ENCODE results near the gene CEL. TPM values are rescaled to one million over a fixed set of nuclear protein-coding genes. Genes with fewer than 3 reads are reported as not detected.
A peak's percentile ranks its signal among the peaks of the same experiment; 100 is the strongest.

CEL gene
- total RNA-seq, 1 donor from 2014 or later: 2.0 TPM

GRCh38 chr9:133114886-133115603 is 53.3 kb downstream of the CEL start:
- no peak for DNase-seq (ENCODE audit: low spot score)
- intact Hi-C loops (cut with micrococcal nuclease): loop anchor here (1.0 to 5.0 kb wide), 3 partner anchors 18 to 83 kb away; partner anchors contain the start of gene GTF3C5

DNA sequence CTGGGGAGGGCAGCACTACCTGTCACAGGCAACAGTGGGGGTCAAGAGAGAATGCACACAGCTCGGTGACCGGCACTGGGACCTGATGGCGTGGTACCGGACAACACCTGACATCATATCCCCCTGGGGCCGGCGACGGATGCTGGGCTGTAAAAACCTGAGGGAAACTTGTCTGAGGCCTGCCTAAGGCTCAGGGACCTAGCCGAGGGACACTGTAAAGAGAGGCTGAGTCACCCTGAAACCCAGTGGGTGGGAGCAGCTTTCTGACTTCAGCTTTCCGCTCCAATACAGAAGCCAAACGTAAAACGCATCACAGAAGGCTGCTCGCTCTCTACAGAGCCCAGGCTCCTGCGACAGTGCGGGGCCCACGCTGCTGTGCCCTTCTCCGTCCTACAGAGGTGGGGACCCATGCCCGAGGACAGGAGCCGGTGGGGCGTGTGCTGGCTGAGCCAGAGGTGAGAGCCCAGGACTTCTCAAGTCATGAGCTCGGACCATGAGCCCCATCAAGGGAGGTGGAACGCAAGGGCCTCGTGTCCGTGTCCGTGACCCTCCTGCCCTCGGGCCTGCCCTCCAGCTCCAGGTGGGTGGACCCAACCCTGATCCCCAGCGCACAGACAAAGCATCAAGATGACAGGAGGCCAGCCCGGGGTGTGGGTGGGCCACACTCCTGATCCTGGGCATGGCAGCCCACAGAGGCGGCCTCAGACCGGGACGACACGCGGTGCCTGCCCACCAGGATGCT is 54.0 kb downstream of the CEL start:
- Mint-ChIP-seq H3K9me3 (no peaks in the 10 kb centered on the region), H3K27ac (peak overlapping the region; percentile 93), H3K4me1 (ENCODE audit: low read depth) (peaks cover 31% of the 10 kb centered on the region), H3K27me3 (ENCODE audit: low read depth) (no peaks in the 10 kb centered on the region), H3K4me3 (ENCODE audit: low read depth) (peak overlapping the region; percentile 54), H3K36me3 (ENCODE audit: low read depth) (peaks cover 10% of the 10 kb centered on the region)
- peak; percentile 65 for DNase-seq (ENCODE audit: low spot score)
- intact Hi-C loops (cut with micrococcal nuclease): loop anchor here (1.0 kb wide), 2 partner anchors 18 to 34 kb away; no protein-coding TSS in a partner anchor

More at GRCh38 chr9:133114886-133115603, 53.3 kb downstream of the CEL start:
- peak overlapping the region; percentile 39 for H3K4me3 Mint-ChIP-seq (ENCODE audit: low read depth)
- peaks cover 31% of the 10 kb centered on the region for H3K4me1 Mint-ChIP-seq (ENCODE audit: low read depth)
- H3K9me3 Mint-ChIP-seq: no peaks in the 10 kb centered on the region
- H3K27me3 Mint-ChIP-seq (ENCODE audit: low read depth): no peaks in the 10 kb centered on the region
- peaks cover 15% of the 10 kb centered on the region for H3K36me3 Mint-ChIP-seq (ENCODE audit: low read depth)
- peak overlapping the region; percentile 93 for H3K27ac Mint-ChIP-seq

DNA sequence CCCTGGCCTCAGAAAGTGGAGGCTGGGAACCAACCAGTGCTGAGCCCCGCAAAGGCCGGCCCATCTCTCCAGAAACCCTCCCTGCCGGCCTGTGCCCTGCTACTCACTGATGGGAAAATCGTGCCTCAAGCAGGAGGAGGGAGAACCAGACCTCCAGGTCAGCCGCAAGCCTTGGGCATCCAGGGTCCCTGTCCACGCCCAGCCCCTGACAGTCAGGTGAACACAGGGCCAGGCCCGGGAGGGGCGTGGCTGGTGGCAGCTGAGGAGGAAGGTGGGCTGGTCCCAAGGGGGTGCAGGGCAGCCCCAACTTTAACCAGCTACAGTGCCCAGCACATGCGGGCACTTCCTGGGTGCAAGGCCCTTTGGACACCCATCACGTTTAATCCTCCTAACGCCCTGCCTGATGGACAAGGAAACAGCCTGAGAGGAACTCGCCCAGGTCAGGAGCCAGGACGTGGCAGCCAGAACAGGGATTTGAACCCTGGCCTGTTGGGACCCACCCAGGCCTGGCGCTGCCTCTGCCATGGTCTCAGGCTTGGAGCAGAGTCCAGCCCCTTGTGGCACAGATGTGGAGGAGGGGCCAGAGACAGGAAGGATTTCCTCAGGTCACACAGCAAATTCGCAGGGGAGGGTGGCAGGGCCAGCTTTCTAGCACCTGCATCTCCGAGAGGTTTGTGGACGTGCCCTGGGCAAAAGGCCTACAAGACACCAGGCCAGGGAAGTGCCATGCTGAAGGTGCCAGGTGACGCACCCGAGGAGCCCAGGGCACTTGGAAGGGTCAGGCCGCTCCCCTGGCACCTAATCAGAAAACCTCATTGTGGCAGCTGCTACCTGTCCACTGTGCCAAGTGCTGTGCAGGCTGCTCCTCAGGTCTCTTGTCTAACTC is 54.8 kb downstream of the CEL start:
- no peak overlapping the region for H3K4me3 Mint-ChIP-seq (ENCODE audit: low read depth)
- H3K27ac Mint-ChIP-seq: peak overlapping the region; percentile 75
- no peak for DNase-seq (ENCODE audit: low spot score)
- intact Hi-C loops (cut with micrococcal nuclease): no loop called here
- H3K36me3 Mint-ChIP-seq (ENCODE audit: low read depth): peaks cover 10% of the 10 kb centered on the region
- H3K27me3 Mint-ChIP-seq (ENCODE audit: low read depth): no peaks in the 10 kb centered on the region
- H3K9me3 Mint-ChIP-seq: no peaks in the 10 kb centered on the region
- H3K4me1 Mint-ChIP-seq (ENCODE audit: low read depth): peaks cover 35% of the 10 kb centered on the region

DNA sequence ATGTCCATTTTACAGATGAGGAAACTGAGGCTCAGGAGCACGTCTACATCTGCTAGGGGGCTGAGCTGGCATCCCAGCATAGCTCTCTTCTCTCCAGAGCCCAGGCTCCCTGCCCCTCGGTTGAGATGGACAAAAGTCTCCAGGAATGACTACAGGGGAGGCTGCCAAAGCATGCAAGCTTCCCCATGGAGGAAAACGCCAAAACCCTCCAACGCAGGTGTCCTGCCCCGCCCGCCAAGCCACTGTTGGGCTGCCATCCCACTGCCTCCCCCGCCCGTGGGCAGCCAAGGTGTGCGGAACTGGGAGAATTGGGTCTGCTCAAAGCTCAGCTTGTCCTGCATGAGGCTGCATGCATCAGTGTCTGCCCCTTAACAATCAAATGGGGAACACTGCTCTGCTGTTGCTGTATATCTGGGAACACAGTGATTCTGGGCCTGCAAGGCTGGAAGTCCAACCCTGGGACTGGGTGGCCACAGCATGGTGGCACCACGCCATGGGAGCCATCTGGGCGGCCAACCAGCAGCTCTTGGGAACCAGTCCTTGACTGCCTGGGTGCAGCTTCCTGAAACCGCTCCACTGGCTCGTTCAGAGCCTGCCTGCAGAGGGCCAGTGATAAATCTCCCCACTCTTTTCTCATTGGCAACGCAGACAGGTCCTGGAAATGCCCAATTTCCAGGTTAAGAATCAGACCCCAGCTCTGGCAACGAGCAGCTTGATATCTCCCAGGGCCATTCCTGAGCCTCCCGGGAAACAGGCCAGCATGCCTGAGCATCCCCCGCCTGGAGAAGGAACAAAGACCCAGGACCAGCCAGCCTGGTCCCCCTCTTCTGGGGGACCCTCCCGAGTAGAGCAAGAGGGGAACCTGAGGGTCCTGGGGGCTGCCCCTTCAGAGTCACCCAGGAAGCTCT is 55.7 kb downstream of the CEL start:
- Mint-ChIP-seq H3K9me3 (no peaks in the 10 kb centered on the region), H3K27me3 (ENCODE audit: low read depth) (no peaks in the 10 kb centered on the region), H3K36me3 (ENCODE audit: low read depth) (peaks cover 10% of the 10 kb centered on the region), H3K27ac (peak overlapping the region; percentile 55), H3K4me1 (ENCODE audit: low read depth) (peaks cover 38% of the 10 kb centered on the region), H3K4me3 (ENCODE audit: low read depth) (no peak overlapping the region)
- intact Hi-C loops (cut with micrococcal nuclease): no loop called here
- no peak for DNase-seq (ENCODE audit: low spot score)

- no peak for DNase-seq (ENCODE audit: low spot score)
- H3K27ac Mint-ChIP-seq: peak overlapping the region; percentile 55
- no peaks in the 10 kb centered on the region for H3K27me3 Mint-ChIP-seq (ENCODE audit: low read depth)
- H3K4me1 Mint-ChIP-seq (ENCODE audit: low read depth): peaks cover 37% of the 10 kb centered on the region
- H3K9me3 Mint-ChIP-seq: no peaks in the 10 kb centered on the region
- H3K4me3 Mint-ChIP-seq (ENCODE audit: low read depth): no peak overlapping the region
- H3K36me3 Mint-ChIP-seq (ENCODE audit: low read depth): peaks cover 10% of the 10 kb centered on the region
- intact Hi-C loops (cut with micrococcal nuclease): no loop called here
Measured at GRCh38 chr9:133118179-133118520, 56.4 kb downstream of the CEL start.

DNA sequence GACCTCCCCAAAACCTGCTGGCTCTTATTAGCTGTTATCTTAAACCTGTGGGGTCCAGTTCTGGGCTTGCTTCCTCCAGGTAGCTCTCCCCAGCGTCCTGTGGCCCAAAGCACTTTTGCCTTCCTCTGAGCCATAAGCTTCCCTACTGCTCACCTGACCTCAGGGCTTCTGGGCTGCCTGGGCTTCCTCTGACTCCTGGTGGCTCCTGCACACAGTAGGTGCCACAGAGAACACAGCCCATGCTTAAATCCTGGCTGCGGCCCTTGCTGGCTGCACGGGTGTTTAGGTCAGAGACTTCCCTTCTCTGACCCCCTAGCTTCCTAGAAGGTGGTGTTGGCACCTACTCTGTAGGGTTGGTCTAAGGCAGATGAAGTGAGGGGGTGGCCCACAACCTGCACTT is 56.8 kb downstream of the CEL start:
- peaks cover 34% of the 10 kb centered on the region for H3K4me1 Mint-ChIP-seq (ENCODE audit: low read depth)
- H3K9me3 Mint-ChIP-seq: no peaks in the 10 kb centered on the region
- intact Hi-C loops (cut with micrococcal nuclease): no loop called here
- peak overlapping the region; percentile 60 for H3K27ac Mint-ChIP-seq
- peak overlapping the region; percentile 62 for H3K4me3 Mint-ChIP-seq (ENCODE audit: low read depth)
- peaks cover 10% of the 10 kb centered on the region for H3K36me3 Mint-ChIP-seq (ENCODE audit: low read depth)
- no peak for DNase-seq (ENCODE audit: low spot score)
- no peaks in the 10 kb centered on the region for H3K27me3 Mint-ChIP-seq (ENCODE audit: low read depth)

DNA sequence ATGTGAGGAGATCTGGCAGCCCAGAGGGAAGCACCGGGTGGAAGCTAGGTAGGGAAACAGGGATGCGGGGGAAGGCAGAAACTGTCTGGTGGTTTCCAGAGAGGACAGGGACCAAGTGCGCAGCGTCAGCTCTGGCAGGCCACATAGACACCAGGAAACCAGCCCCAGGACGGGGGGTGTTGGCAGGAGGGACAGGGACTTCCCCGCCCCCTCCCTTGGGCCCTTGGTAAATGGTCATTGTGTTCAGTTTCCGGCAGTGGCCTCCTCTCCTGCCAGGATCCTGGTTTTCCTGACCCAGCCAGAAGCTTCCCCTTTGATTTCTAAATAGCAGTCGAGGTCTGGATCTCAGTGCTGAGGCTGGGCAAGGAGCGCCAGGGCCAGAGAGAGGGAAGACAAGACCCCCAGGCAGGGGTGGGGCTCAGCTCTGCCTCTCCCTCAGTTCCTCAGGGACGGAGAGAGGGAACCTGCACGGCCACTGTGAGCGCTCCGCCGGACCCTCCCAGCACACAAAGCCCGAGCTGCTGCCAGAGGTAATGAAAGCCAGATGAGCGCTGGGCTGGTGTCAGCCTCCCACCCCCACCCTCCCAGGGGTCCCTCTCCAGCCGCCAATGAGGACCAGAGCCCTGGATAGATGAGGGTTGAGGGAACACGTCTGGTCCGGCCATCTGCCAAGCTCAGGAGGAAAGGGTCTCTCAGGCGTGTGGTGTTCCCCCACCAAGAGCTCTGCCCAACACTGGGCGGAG is 57.5 kb downstream of the CEL start:
- Mint-ChIP-seq H3K27ac (peak overlapping the region; percentile 36), H3K36me3 (ENCODE audit: low read depth) (peaks cover 10% of the 10 kb centered on the region)
- intact Hi-C loops (cut with micrococcal nuclease): no loop called here

DNA sequence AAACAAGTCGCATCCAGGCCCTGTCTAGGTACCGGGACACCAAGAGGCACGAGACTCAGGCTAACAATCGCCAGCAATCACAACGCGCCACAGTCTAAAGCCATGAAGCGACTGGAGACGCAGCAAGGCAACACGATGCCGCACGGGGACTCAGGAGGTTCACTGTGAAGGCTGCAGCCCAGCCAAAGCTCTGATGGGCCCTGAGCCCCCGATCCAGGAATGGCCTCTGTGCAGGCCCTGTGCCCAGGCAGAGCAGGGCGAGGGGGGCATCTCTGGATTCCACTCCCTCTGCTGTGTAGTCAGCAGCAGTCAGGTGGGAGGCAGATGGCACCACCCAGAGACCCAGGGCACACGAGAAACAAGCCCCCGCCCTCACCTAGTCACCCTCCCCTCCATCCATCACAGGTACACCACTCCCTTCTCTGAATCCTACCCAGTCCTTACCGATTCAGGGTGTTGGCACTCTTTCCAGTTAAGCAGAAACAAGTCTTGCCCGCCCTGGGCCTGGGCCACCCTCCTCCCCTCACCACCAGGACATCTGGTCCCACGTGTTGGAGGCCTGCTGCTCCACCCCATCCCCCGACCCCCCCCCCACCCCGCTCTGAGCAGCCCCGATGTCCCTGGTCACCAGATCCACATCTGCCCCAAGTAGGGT is 58.2 kb downstream of the CEL start:
- H3K4me1 Mint-ChIP-seq (ENCODE audit: low read depth): peaks cover 39% of the 10 kb centered on the region
- no peaks in the 10 kb centered on the region for H3K27me3 Mint-ChIP-seq (ENCODE audit: low read depth)
- H3K9me3 Mint-ChIP-seq: no peaks in the 10 kb centered on the region
- intact Hi-C loops (cut with micrococcal nuclease): no loop called here
- DNase-seq (ENCODE audit: low spot score): no peak
- peak overlapping the region; percentile 80 for H3K4me3 Mint-ChIP-seq (ENCODE audit: low read depth)
- H3K27ac Mint-ChIP-seq: peak overlapping the region; percentile 35
- H3K36me3 Mint-ChIP-seq (ENCODE audit: low read depth): peaks cover 13% of the 10 kb centered on the region

More for the DNA sequence above, 57.5 kb downstream of the CEL start:
- Mint-ChIP-seq H3K9me3 (no peaks in the 10 kb centered on the region), H3K4me1 (ENCODE audit: low read depth) (peaks cover 37% of the 10 kb centered on the region), H3K27me3 (ENCODE audit: low read depth) (no peaks in the 10 kb centered on the region), H3K4me3 (ENCODE audit: low read depth) (peak overlapping the region; percentile 80)
- no peak for DNase-seq (ENCODE audit: low spot score)

GRCh38 chr9:133120501-133121197 is 58.9 kb downstream of the CEL start:
- intact Hi-C loops (cut with micrococcal nuclease): loop anchor here (1.0 kb wide), 2 partner anchors 13 to 29 kb away; no protein-coding TSS in a partner anchor
- DNase-seq (ENCODE audit: low spot score): no peak
- Mint-ChIP-seq H3K36me3 (ENCODE audit: low read depth) (peaks cover 13% of the 10 kb centered on the region), H3K4me3 (ENCODE audit: low read depth) (peak overlapping the region; percentile 80), H3K9me3 (no peaks in the 10 kb centered on the region), H3K4me1 (ENCODE audit: low read depth) (peaks cover 34% of the 10 kb centered on the region), H3K27ac (peak overlapping the region; percentile 59), H3K27me3 (ENCODE audit: low read depth) (no peaks in the 10 kb centered on the region)

All from activated T-helper 2 cell treated with anti-CD3 and anti-CD28 coated beads, Interferon-gamma antibody, Interleukin-2, Interleukin-4, amounts not matched to agents 10 μg/mL and 5 μg/mL and 100 μg/mL, durations not matched to agents 14 hours and 24 hours and 36 hours (primary cell).